Measurements from ENCODE around the gene FRMD8. TPM values are rescaled to one million over a fixed set of nuclear protein-coding genes. Genes with fewer than 3 reads are reported as not detected.
A peak's percentile ranks its signal among the peaks of the same experiment; 100 is the strongest.

FRMD8 gene
- total RNA-seq, 4 donors from 2014 or later: 19.9 to 31.5 (median 21.3) TPM

- peaks cover 4 to 63% (median 34%) of the 10 kb centered on the region in 3 donors for H3K4me1 ChIP-seq
- ATAC-seq: no peak
- H3K4me3 ChIP-seq: no peak overlapping the region
- TF ChIP-seq POLR2A (IDR thresholded peaks at IDR 0.05) (no peak), CTCF (IDR thresholded peaks at IDR 0.05) (no peak), POLR2AphosphoS5 (IDR thresholded peaks at IDR 0.05) (no peak), EP300 (IDR thresholded peaks at IDR 0.05) (no peak)
- no peaks in the 10 kb centered on the region for H3K27me3 ChIP-seq
- H3K9me3 ChIP-seq: no peaks in the 10 kb centered on the region
- WGBS, 2 donors (ENCODE audit: low coverage in 1 of 2): 72 to 77% methylated on average over 5 to 6 of the region's 11 CpGs
- peaks cover 0 to 36% of the 10 kb centered on the region in 2 donors for H3K36me3 ChIP-seq
- H3K27ac ChIP-seq: peak overlapping the region in 3 of 4 donors; percentile 55 to 99 (median 97)
These were observed 28.5 kb downstream of the FRMD8 start for GRCh38 chr11:65414776-65415498.

- Histone ChIP-seq H3K27ac (peak overlapping the region in 3 of 4 donors; percentile 97 to 100 (median 99)), H3K9me3 (no peaks in the 10 kb centered on the region), H3K36me3 (peaks cover 0 to 28% of the 10 kb centered on the region in 2 donors), H3K4me3 (peak overlapping the region in 1 of 2 donors; percentile 81), H3K4me1 (peaks cover 6 to 70% (median 36%) of the 10 kb centered on the region in 3 donors), H3K27me3 (no peaks in the 10 kb centered on the region)
- WGBS, 2 donors (ENCODE audit: low coverage in 1 of 2): 40 to 83% methylated on average over 1 to 3 of the region's 11 CpGs
- no peak for ATAC-seq
- TF ChIP-seq CTCF (IDR thresholded peaks at IDR 0.05) (no peak), POLR2A (IDR thresholded peaks at IDR 0.05) (no peak), EP300 (IDR thresholded peaks at IDR 0.05) (no peak), POLR2AphosphoS5 (IDR thresholded peaks at IDR 0.05) (no peak)
These were observed 29.3 kb downstream of the FRMD8 start for GRCh38 chr11:65415499-65416340.

- peak; percentile 22 for ATAC-seq
- Histone ChIP-seq H3K27ac (peak overlapping the region; percentile 97 to 100 (median 98)), H3K4me1 (peaks cover 6 to 74% (median 39%) of the 10 kb centered on the region in 3 donors), H3K36me3 (peaks cover 0 to 22% of the 10 kb centered on the region in 2 donors), H3K4me3 (peak overlapping the region; percentile 4 to 81), H3K27me3 (no peaks in the 10 kb centered on the region), H3K9me3 (no peaks in the 10 kb centered on the region)
- WGBS, 2 donors (ENCODE audit: low coverage in 1 of 2): 0% methylated on average over 1 of the region's 18 CpGs; no CpG with 5 or more reads in 1 of the 2 donors
- peak in 1 of 2 donors; percentile 20 for TF ChIP-seq POLR2A (IDR thresholded peaks at IDR 0.05)
- TF ChIP-seq CTCF (IDR thresholded peaks at IDR 0.05): peak in 3 of 4 experiments; percentile 98 to 100 (median 100)
- TF ChIP-seq EP300 (IDR thresholded peaks at IDR 0.05): no peak
- TF ChIP-seq POLR2AphosphoS5 (IDR thresholded peaks at IDR 0.05): peak; percentile 77
These were observed 29.9 kb downstream of the FRMD8 start for GRCh38 chr11:65416341-65416824.

- Histone ChIP-seq H3K4me1 (peaks cover 6 to 72% (median 39%) of the 10 kb centered on the region in 3 donors), H3K27me3 (no peaks in the 10 kb centered on the region), H3K9me3 (no peaks in the 10 kb centered on the region), H3K4me3 (peak overlapping the region; percentile 4 to 81), H3K36me3 (peaks cover 0 to 15% of the 10 kb centered on the region in 2 donors), H3K27ac (peak overlapping the region; percentile 97 to 100 (median 98))
- no peak for ATAC-seq
- TF ChIP-seq POLR2A (IDR thresholded peaks at IDR 0.05) (no peak), CTCF (IDR thresholded peaks at IDR 0.05) (no peak), POLR2AphosphoS5 (IDR thresholded peaks at IDR 0.05) (no peak), EP300 (IDR thresholded peaks at IDR 0.05) (no peak)
- 1 to 17% methylated on average over 6 to 7 of the region's 14 CpGs for WGBS, 2 donors (ENCODE audit: low coverage in 1 of 2)
These were observed 30.6 kb downstream of the FRMD8 start for GRCh38 chr11:65416841-65417701.
